Stimulated activated CD8-positive, alpha-beta memory T cell treated with anti-CD3 and anti-CD28 coated beads, Interleukin-15, amount 100 ng/mL, for 24 hours (primary cell): ENCODE data around the gene GJD3.
"Not testable (repeated sequence)": the region's sequence is repeated elsewhere in the genome, so short reads cannot be mapped to it uniquely, and the experiment has no call there.

Experiments used
- DNase-seq: peaks from one replicate; pipeline ENCODE4 v3.0.0-alpha.2; 2020; ENCODE audit warnings: low read depth

Gene GJD3

DNA sequence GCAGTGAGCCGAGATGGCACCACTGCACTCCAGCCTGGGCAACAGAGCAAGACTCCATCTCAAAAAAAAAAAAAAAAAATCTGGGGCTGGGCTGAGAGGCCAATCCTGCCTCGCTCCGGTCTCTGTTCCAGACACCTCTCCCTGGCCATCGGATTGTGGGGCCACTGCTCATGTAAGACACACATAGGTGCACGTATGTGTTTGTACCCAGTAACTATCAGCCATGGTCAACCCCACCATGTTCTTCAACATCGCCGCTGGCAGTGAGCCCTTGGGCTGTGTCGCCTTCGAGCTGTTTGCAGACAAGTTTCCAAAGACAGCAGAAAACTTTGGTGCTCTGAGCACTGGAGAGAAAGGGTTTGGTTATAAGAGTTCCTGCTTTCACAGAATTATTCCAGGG is 3.2 kb upstream of the GJD3 start:
- DNase-seq: not testable (repeated sequence)

DNA sequence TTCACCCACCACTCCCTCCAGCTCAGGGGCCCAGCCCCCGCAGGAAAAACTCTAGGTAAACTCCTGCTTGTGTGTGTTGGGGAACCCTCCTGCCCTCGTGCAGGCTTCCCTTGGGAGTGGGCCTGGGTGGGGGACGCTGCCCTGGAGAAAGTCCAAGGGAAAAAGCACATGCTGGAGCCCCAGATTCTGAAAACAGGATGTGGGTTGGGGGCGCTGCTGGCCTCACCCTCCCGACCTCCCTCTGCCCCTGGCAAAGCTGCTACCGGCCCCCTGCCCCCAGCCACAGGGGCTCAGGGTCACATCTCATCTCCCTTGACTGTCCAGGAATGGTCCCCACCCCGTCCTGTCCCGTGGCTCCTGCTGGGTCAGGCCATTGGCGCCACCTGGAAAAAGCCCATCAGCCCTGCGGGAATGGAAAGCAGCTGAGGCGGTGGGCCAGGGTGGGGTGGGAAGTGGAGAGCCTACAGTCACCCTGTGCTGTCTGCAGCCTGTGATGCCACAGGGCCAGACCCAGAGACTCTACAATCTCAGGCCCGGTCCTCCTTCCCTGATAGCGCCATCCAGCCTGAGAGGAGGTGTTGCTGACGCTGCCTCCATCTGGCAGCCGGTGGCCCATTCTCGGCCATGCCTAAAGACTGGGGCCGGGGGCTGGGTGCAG is 2.5 kb upstream of the GJD3 start:
- DNase-seq: no peak

DNA sequence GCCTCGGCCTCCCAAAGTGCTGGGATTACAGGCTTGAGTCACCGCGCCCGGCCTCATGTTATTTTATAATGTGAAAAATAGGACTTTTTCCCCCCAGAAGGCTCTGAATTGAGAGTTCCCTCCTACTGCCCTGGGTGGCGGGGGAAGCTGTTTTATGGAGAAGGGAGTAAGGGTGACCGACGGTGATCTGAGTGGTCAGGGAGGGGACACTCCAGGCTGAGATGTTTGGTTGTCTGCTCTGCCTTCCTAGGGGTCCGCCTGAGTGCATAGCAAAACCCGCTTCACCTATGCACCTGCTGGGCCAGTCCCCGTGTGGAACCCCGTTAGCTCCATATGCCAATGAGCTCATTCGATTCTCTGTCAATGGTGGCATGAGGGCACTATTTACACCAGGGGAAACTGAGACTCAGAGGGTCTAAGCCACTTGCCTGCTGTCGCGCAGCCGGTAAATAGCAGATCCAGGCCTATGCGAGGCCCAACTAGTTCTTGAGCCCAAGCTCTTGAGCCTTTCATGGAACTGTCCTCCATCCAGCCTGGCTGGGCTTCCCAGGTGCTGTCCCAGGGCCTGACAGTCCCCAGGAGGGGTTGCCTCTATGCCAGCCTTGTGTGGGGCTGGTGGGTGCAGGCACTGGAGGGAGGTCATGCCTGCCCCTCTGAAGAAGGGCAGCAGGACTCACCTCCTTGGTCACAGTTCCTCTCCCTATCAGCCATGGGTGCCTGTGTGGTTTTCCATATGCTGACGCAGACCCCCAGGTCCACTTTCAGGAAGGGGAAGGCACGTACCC is 1.7 kb upstream of the GJD3 start:
- DNase-seq: no peak

DNA sequence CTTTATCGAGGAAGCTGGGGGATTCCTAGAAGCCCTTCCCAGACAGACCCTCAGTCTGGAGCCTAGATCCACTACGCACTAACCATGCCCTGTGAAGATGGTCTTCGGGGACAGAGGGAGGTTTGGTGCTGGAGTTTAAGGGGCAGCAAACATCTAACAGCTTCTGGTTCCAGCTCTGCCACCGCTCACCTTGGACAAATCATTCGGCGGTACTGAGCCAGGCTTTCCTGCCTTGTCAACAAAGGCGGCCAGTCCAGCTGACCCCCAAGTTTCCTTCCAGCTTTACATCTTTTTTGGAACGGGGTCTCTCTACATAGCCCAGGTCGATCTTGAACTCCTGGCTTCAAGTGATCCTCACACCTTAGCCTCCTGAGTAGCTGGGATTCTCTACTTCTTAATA is 369 bp upstream of the GJD3 start:
- no peak for DNase-seq

DNA sequence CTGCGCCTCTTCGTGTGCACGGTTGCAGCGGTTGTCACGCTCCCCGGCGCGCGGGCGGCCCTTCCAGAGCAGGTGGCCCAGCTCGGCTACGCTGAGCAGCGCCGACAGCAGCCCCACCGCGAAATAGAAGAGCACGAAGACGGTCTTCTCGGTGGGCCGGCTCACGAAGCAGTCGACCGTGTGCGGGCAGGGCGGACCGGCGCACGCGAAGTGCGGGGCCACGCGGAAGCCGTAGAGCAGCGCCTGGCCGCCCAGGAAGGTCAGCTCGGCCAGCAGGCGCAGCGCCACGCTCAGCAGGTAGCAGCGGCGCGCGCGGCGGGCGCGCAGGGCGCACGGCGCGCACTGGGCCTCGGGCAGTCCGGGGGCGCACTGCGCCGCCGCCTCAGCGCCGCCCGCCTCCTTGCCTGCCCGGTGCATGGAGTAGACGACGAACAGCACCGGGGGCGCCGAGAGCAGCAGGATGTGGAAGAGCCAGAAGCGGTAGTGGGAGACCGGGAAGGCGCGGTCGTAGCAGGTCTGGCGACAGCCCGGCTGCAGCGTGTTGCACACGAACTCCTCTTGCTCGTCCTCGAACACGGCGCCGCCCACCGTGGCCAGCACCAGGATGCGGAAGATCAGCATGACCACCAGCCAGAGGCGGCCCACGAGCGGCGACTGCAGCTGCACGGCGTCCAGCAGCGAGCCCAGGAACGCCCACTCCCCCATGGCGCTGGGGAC is 1.3 kb downstream of the GJD3 start:
- DNase-seq: no peak

DNA sequence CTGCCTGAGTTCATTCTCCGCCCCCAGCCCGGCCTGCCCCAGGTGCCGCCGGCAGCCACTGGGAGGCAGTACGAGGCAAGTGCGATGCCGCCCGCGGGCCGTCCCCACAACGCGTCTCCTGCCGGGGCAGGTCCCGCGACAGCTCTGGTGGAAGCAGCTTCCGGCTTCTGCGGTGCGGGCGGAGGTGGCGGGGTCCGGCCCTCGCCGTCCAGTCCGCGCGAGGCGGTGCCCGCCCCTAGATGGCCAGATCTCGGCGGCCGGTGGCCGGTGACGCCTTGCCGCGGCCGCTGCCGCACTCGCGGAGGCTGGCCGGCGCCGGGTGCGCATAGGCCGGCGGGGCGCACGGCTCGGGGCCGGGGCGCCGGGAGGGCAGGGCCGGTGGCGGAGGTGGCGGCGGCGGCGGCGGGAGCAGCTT is 1.8 kb downstream of the GJD3 start:
- DNase-seq: peak; percentile 59

DNA sequence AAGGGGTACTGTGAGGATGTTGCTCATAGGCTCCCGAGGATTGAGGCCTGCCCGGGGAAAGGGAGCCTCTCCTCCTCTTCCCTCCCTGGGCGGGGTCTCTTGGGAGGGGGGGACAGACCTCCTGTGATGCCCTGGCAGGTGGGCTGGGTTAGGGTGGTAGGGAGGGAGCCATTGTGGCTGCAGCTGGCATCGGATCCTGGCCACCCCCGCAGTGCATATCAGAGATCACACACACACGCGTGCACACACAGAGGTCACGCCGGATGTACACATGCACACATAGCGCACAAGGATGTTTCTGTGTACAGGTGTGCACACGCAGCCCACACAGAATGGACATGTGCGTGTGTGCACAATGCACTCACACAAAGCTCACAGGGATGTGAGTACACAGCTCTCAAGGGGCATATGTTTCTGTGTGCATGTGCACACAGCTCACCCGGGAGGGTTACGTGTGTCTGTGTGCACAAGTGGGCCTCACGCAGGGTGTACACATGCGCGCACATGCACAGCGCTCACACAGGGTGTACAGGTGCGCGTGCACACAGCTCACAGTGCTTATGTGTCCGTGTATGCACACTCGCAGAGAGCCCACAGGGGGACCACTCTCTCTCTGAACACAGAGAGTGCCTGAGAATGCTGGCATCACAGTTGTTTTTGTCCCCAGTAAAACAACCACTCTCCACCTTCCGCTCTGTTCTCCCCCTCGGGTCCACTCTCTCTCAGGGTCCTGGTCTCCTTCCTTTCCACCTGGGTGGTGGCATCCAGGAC is 2.4 kb downstream of the GJD3 start:
- no peak for DNase-seq

DNA sequence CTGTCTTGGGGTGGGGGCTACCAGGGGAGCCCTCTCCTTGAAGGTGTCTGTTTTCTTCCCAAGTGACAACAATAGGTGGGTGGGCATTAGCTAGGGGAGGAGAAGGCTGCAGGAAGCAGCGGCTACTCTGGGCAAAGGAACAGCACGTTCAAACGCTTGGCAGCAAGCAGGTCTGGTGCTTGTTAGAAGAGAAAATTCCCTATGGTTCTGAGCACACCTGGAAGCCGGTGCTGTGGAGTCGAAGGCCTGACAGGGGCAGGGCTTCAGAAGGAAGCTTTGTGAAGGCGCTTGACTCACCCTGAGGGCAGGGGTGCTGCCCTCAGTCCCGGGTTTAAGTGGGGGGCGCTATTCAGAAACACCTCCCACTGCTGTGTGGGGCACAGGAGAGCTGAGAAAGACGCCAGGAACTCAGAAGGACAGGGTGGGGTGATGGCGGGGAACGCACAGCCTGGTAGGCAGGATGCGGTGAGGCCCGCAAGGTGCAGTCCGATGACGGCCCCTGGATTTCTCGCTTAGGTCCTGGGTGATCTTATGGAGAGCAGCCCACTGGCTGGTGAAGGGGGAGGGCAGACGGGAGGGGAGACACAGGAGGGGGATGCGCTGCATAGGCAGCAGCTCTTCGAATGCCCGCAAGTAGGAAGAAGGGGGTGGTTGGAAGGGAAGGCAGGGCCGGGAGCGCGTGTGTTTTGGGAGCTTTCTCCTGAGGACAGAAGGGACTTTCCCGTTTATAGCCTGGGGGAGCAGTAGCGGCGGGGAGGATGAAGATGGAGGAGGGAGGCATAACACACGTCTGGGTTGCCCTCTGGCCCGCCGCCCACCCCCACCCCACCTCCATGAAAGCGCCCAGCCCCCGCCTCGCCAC is 3.2 kb downstream of the GJD3 start:
- no peak for DNase-seq

DNA sequence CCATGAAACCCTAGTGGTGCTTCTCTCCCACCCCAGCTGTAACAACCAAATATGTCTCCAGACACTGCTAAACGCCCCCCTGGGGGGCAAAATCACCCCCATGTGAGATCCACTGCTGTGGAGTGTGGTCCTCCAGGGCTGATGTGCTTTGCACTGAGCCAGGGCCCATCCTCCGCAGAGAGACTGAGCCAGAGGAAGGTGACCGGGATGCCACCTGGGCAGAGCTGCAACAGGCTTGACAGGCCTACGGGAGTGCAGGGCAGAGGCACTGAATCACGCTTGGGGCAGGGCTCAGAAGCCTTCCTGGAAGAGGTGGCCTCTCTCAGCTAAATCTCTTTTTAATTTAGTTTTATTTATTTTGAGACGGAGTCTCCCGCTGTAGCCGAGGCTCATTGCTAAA is 4.4 kb downstream of the GJD3 start:
- DNase-seq: no peak

DNA sequence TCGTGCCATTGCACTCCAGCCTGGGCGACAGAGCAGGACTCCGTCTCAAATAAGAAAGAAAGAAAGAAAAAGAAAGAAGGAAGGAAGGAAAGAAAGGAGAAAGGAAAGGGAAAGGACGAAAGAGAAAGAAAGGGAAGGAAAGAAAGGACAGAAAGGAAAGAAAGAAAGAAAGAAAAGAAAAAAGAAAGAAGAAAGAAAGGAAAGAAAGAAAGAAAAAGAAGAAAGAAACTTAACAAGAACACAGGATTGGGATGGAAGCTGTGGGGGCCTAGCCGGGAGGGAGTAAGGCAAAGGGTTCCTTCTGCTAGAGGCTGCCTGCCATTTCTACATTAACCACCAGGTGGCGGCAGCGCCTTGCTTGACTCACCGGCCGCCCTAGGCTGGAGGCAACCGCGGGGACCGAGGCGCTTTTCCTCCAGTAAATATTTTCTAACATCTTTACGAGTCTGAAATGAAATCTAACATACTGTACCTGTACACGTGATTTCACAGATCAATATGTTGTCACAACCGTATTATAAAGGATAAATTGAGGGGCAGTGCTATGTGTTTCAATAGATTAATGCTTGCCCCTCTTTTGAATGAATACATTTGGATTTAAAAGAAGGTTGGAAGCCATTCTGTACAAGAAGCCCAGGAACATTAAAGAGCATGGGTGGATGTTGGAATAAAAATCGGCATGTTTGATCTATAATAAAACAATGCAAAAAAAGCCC is 6.1 kb downstream of the GJD3 start:
- DNase-seq: peak; percentile 87

DNA sequence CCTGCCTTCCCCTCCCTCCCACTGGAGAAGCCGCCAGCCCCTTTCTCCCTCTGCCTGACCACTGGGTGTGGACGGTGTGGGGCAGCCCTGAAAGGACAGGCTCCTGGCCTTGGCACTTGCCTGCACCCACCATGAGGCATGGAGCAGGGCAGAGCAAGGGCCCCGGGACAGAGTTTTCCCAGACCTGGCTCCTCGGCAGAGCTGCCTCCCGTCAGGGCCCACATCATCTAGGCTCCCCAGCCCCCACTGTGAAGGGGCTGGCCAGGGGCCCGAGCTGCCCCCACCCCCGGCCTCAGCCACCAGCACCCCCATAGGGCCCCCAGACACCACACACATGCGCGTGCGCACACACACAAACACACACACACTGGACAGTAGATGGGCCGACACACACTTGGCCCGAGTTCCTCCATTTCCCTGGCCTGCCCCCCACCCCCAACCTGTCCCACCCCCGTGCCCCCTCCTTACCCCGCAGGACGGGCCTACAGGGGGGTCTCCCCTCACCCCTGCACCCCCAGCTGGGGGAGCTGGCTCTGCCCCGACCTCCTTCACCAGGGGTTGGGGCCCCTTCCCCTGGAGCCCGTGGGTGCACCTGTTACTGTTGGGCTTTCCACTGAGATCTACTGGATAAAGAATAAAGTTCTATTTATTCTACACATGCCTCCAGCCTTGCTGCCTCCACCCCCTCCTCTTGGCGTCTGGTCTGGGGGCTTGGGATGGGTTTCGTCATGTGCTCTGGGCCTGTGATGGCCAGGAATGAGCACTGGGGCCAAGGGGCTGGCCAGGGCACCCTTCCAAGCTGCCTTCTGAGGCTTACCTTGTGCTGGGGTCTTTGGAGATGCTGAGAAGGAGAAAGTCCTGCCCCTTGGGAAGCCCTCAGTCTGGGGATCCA is 7.3 kb downstream of the GJD3 start:
- no peak for DNase-seq

DNA sequence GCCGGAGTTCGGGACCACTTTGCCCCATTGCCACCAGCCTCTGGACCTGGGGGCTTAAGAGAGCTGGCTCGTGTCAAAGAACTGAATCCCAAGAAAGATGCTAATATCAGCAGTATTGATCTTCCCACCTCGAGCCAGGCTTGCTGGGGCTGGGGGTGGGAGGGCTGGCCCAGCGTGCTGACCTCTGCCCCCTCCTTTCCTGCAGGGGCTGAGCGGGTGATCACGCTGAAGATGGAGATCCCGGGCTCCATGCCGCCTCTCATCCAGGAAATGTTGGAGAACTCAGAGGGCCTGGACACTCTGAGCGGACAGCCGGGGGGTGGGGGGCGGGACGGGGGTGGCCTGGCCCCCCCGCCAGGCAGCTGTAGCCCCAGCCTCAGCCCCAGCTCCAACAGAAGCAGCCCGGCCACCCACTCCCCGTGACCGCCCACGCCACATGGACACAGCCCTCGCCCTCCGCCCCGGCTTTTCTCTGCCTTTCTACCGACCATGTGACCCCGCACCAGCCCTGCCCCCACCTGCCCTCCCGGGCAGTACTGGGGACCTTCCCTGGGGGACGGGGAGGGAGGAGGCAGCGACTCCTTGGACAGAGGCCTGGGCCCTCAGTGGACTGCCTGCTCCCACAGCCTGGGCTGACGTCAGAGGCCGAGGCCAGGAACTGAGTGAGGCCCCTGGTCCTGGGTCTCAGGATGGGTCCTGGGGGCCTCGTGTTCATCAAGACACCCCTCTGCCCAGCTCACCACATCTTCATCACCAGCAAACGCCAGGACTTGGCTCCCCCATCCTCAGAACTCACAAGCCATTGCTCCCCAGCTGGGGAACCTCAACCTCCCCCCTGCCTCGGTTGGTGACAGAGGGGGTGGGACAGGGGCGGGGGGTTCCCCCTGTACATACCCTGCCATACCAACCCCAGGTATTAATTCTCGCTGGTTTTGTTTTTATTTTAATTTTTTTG is 8.5 kb downstream of the GJD3 start:
- no peak for DNase-seq

DNA sequence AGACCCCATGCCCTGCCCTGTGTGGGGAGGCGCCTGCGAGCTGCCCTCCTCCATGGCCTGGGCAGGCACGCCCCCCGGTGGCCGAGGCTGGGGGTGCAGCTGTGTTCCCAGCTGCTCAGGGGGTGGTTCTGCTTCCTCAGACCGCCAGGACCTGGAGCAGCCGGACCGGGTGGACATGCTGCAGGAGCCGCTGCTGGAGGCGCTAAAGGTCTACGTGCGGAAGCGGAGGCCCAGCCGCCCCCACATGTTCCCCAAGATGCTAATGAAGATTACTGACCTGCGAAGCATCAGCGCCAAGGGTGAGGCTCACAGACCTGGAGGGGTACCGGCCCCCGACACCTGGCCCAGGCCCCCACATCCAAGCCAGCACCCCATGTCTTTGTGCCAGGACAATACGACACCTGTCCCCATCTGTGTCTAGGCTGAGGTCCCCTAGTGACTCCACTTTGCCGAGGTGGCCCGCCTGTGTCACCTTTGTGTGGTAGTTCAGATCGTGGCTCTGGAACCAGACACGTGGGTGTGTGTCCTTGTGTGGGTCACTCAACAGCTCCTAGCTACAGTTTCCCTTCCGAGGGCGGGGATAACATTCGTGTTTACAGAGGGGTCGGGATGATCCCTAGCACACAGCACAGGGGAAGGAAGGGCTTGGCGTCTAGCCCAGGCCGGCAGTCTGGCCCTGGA is 9.3 kb downstream of the GJD3 start:
- peak; percentile 75 for DNase-seq

DNA sequence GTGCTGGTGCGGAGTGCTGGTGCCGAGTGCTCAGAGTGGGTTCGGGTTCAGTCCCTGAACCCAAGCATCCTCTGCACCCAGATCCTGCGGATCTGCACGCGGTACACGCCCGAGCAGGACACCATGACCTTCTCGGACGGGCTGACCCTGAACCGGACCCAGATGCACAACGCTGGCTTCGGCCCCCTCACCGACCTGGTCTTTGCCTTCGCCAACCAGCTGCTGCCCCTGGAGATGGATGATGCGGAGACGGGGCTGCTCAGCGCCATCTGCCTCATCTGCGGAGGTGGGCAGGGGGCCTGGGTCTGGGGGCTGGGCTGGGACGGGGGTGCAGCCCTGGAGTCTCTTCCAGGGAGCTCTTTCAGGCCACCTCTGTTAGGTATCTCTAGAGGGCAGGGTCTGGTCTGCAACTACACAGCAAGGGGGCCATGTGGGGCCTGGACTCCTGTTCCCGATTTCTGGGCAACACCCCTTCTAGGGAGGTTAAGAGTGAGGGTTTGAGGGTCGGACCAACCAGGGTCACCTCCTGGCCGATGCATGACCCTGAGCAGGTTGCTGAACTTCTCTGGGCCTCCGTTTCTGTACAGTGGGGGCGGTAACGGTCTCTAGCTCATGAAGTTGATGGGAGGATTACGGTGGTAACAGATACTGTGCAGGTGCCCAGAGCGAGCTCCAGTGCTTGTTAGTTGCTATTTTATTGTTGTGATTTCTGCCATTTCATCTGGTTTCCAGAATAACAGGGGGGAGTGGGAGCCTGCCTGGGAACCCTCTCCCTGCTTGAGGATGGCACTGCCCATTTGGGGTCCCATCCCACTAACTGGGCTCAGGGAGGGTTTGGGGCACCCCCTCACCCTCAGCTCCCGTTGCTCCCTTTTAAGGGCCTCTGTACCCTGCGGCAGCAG is 10.1 kb downstream of the GJD3 start:
- DNase-seq: no peak

DNA sequence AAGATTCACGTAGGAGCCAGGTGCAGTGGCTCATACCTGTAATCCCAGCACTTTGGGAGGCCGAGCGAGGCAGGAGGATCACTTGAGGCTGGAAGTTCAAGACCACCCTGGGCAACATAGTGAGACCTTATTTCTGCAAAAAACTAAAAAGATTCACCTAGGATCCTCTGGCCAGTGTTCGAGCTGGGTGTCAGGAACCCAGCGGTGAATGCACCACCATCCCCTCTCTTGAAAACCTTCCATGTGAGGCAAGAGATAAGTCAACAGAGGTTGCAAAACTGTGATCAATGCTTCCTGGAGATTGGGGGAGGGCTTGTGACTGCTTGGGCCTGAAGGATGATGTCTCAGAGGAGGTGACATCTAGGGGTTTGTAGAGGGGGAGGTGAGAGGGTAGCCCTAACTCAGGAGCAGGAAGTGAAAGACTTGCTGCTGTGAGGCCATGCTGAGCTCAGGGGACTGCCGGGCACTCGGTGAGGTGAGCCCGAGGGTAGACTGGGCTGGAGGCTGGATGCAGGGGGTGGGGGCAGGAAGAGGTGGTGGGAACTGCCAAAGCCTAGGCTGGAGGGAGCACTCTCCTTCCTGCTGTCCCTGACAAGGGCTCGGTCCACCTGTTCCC is 11.7 kb downstream of the GJD3 start:
- DNase-seq: no peak

DNA sequence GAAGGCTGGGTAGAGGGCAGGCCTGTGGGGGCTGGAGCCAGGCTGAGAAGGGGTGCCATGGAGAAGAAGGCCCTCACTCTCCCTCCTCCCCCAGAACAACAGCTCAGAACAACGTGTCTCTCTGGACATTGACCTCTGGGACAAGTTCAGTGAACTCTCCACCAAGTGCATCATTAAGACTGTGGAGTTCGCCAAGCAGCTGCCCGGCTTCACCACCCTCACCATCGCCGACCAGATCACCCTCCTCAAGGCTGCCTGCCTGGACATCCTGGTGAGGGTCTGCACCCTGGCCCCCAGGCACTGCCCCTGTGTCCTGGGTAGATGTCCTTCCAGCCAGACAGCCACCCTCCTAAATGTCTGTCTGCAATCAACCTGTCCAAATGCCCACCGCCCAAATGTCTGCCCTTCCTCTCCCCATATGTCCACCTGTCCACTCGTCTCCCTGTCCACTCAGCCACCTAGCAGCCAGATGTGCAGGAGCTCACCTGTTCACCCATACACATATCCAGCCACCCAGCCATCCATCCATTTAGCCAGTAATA is 12.2 kb downstream of the GJD3 start:
- no peak for DNase-seq
